Pancreas (tissue), 10 donors: ENCODE measurements around the gene ULK4. TPM values are rescaled to one million over a fixed set of nuclear protein-coding genes. Genes with fewer than 3 reads are reported as not detected.
"Not testable (repeated sequence)": the region's sequence is repeated elsewhere in the genome, so short reads cannot be mapped to it uniquely, and the experiment has no call there.

Experiments used
- ATAC-seq, 4 donors: fragments of 200-7000 bp; cut with Tn5 transposase; one replicate each; pipeline versions ENCODE4 v1.8.0 to v1.9.1; 2020; ENCODE audit warnings: mild to moderate bottlenecking in 4 of 4, moderate library complexity in 4 of 4
- DNase-seq, 6 donors: peaks; one replicate each; pipeline ENCODE4 v3.0.0-alpha.2; 2020
- FAIRE-seq: peaks from 2 replicates; lab custom pipeline; 2012; peaks lifted over from hg19 to GRCh38; lab: Jason Lieb, UNC
- H3K27ac ChIP-seq, 4 donors: fragments of 200-600 bp; sonication (generic); 1 replicate in 3 of 4; 2 replicates in 1 of 4; pipeline versions ENCODE4 v1.5.0 to v1.8.0; 2020
- H3K27me3 ChIP-seq, 4 donors: fragments of 200-600 bp; one replicate each; pipeline ENCODE4 v1.8.0; 2021
- H3K36me3 ChIP-seq, 3 donors: fragments of 200-600 bp; sonication (generic) in 1 of 3; one replicate each; pipeline versions ENCODE4 v1.5.0 to v1.8.0; 2020 to 2021
- H3K4me1 ChIP-seq, 3 donors: fragments of 200-600 bp; one replicate each; pipeline ENCODE4 v1.8.0; 2021
- H3K4me3 ChIP-seq, 4 donors: fragments of 200-600 bp; sonication (generic) in 2 of 4; one replicate each; pipeline versions ENCODE4 v1.5.0 to v1.8.0; 2020 to 2021
- H3K9me3 ChIP-seq, 4 donors: fragments of 200-600 bp; one replicate each; pipeline ENCODE4 v1.8.0; 2021
- CTCF ChIP-seq, 4 donors: fragments of 200-600 bp; sonication (generic) in 3 of 4; IDR thresholded peaks; one replicate each; pipeline versions ENCODE4 v1.5.0 to v1.8.0; 2021; ENCODE audit warnings: antibody characterized with exemption in 4 of 4
- WGBS, 2 donors: extraction: QIAGEN DNeasy Blood & Tissue Kit; methylation state at CpG; one replicate each; pipeline ENCODE4 v1.1.7; 2013; 5-methylcytosine and 5-hydroxymethylcytosine counted together
- intact Hi-C, 3 donors: fragments of 100-400 bp; cut with DNase I; formaldehyde crosslinking; loops; one replicate each; pipeline versions ENCODE4 v1.11.1 to v1.14.2; 2022
- polyA plus RNA-seq, 2 donors: library from polyadenylated mRNA; stranded (reverse); fragments of 200-250 nt; gene quantifications; one replicate each; pipeline ENCODE4 v1.2.3, GENCODE V29; 2013
- total RNA-seq, 6 donors: library from RNA; stranded (reverse); fragmentation: NEBNext Ultra II Directional in 4 of 6; extraction: Animal tissue kit (Norgen Biotek cat#: 25700) in 4 of 6; gene quantifications; one replicate each; pipeline versions ENCODE4 v1.2.1 to v1.2.4, GENCODE V29; 2021 to 2023
- donor health status: healthy with polysubstance abuse.
- donor health status: DM: no; HTN: no; CAD: no; lungs with moderate emphysema.
- donor health status: DM: no; HTN: no; CAD: no.
- donor health status: control.
- donor health status: control.
- donor health status: Bipolar disorder and iron deficiency.
- donor health status: DM: yes; HTN: yes; CAD: no.
- donor health status: DM: no; HTN: no; CAD: no.
- donor health status: DM: no; HTN: no; CAD: no.
- donor health status: DM: yes; HTN: yes; CAD: no.

Gene ULK4
- total and polyA plus RNA-seq, 8 donors: 2.3 to 8.6 (median 4.2) TPM

GRCh38 chr3:41404582-41404981, 557.3 kb downstream of the ULK4 start:
- intact Hi-C loops: no loop called here
- no peaks in the 10 kb centered on the region for H3K4me1 ChIP-seq
- no peak overlapping the region for H3K4me3 ChIP-seq
- no peaks in the 10 kb centered on the region for H3K27me3 ChIP-seq
- no peak overlapping the region for H3K27ac ChIP-seq
- H3K36me3 ChIP-seq: no peaks in the 10 kb centered on the region
- DNase-seq (no peak), FAIRE-seq (no peak), ATAC-seq (no peak)
- H3K9me3 ChIP-seq: no peaks in the 10 kb centered on the region
- 92 to 93% methylated on average over 1 of the region's 1 CpG for WGBS, 2 donors
- no peak for TF ChIP-seq CTCF (IDR thresholded peaks at IDR 0.05)

- DNase-seq (no peak), ATAC-seq (no peak), FAIRE-seq (no peak)
- Histone ChIP-seq H3K4me1 (no peaks in the 10 kb centered on the region), H3K27ac (no peak overlapping the region), H3K4me3 (no peak overlapping the region), H3K9me3 (no peaks in the 10 kb centered on the region), H3K36me3 (no peaks in the 10 kb centered on the region), H3K27me3 (no peaks in the 10 kb centered on the region)
- 27 to 34% methylated on average over 1 of the region's 1 CpG for WGBS, 2 donors
- intact Hi-C loops: no loop called here
- TF ChIP-seq CTCF (IDR thresholded peaks at IDR 0.05): no peak
Measured at GRCh38 chr3:41394896-41395295, 567.0 kb downstream of the ULK4 start.

DNA sequence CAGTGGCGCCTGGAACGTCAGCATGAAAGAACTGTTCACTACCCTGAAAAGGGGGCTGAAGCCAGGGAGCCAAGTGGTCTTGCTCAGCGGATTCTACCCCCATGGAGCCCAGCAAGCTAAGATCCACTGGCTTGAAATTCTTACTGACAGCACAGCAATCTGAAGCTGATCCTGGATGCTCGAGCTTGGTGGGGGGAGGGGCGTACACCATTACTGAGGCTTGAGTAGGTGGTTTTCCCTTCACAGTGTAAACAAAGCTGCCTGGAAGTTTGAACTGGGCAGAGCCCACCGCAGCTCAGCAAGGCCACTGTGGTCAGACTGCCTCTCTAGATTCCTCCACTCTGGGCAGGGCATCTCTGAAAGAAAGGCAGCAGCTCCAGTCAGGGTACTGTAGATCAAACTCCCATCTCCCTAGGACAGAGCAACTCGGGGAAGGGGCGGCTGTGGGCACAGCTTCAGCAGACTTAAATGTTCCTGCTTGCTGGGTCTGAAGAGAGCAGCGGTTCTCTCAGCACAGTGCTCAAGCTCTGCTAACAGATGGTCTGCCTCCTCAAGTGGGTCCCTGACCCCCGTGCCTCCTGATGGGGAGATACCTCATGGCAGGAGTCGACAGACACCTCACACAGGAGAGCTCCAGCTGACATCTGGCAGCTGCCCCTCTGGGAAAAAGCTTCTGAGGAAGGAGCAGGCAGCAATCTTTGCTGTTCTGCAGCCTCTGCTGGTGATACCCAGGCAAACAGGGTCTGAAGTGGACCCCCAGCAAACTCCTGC, 591.0 kb downstream of the ULK4 start:
- H3K4me3 ChIP-seq, H3K27ac ChIP-seq, FAIRE-seq, H3K9me3 ChIP-seq, DNase-seq, H3K4me1 ChIP-seq, H3K27me3 ChIP-seq, intact Hi-C loops, H3K36me3 ChIP-seq, ATAC-seq: not testable (repeated sequence)
- WGBS, 2 donors: 63 to 65% methylated on average over 11 of the region's 11 CpGs

DNA sequence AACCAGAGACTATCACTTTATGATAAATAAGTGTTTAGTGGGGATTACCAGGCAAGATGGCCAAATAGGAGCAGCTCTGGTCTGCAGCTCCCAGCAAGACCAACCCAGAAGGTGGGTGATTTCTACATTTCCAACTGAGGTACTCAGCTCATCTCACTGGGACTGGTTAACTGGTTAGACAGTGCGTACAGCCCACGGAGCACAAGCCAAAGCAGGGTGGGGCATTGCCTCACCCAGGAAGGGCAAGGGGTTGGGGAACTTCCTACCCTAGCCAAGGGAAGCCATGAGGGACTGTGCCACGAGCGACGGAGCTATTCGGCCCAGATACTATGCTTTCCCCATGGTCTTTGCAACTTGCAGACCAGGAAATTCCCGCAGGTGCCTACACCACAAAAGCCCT, 591.6 kb downstream of the ULK4 start:
- H3K4me1 ChIP-seq: no peaks in the 10 kb centered on the region
- FAIRE-seq (no peak), ATAC-seq (no peak), DNase-seq (no peak)
- no peak overlapping the region for H3K27ac ChIP-seq
- H3K9me3 ChIP-seq: no peaks in the 10 kb centered on the region
- no peaks in the 10 kb centered on the region for H3K27me3 ChIP-seq
- intact Hi-C loops: no loop called here
- TF ChIP-seq CTCF (IDR thresholded peaks at IDR 0.05): no peak
- H3K36me3 ChIP-seq: no peaks in the 10 kb centered on the region
- H3K4me3 ChIP-seq: no peak overlapping the region
- 87% methylated on average over 7 of the region's 7 CpGs for WGBS, 2 donors

GRCh38 chr3:41369838-41370237, 592.1 kb downstream of the ULK4 start:
- Histone ChIP-seq H3K27me3 (no peaks in the 10 kb centered on the region), H3K36me3 (no peaks in the 10 kb centered on the region), H3K9me3 (no peaks in the 10 kb centered on the region), H3K4me3 (no peak overlapping the region), H3K4me1 (no peaks in the 10 kb centered on the region), H3K27ac (no peak overlapping the region)
- intact Hi-C loops: no loop called here
- WGBS, 2 donors: 44 to 45% methylated on average over 3 of the region's 3 CpGs
- no peak for DNase-seq
- no peak for FAIRE-seq
- TF ChIP-seq CTCF (IDR thresholded peaks at IDR 0.05): no peak
- ATAC-seq: peak in 1 of 4 donors; percentile 53
